GM19467 (cell line): ENCODE results near the gene KRTAP4-3.
"Not testable (repeated sequence)": the region's sequence is repeated elsewhere in the genome, so short reads cannot be mapped to it uniquely, and the experiment has no call there.

Experiments
- ATAC-seq: cut with Tn5 transposase; IDR thresholded peaks from one replicate; pipeline ENCODE4 v1.9.1; 2021; ENCODE audit warnings: mild to moderate bottlenecking, moderate library complexity; ENCODE audit not compliant: unreplicated experiment

Gene KRTAP4-3

DNA sequence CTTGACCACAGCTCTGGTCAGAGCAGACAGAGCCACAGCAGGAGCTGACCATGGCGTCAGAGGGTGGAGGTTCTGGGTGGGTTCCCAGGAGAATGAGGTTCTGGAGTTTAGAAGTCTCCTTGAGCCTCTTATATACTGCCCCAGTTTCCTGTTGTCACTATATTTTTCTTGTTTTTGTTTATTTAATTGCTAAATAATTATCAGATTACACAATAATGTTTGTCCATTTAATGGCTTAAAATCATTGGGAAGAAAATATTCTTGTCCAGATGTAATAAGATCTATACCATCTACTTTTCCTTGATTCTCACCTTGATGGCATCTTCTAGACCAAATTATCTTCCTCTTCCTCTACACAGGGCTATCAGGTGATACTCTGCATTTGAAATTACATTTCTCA lies at the start of gene KRTAP4-3:
Gene KRTAP4-3 (minus strand): TSS at position 101 of the 400 bp plus-strand sequence. CDS start 49 bp downstream, at position 52.
- no peak for ATAC-seq

DNA sequence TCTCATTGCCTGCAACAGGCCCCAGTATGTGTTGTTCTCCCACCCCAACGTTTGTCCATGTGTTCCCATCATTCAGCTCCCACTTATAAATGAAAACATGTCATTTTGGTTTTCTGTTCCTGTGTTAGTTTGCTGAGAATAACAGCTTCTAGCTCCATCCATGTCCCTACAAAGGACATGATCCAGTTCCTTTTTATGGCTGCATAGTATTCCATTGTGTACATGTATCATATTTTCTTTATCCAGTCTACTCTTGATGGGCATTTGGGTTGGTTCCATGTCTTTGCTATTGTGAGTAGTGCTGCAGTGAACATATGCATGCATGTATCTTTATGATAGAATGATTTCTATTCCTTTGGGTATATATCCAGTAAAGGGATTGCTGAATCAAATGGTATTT lies 47.7 kb upstream of the KRTAP4-3 start:
- ATAC-seq, result no peak

DNA sequence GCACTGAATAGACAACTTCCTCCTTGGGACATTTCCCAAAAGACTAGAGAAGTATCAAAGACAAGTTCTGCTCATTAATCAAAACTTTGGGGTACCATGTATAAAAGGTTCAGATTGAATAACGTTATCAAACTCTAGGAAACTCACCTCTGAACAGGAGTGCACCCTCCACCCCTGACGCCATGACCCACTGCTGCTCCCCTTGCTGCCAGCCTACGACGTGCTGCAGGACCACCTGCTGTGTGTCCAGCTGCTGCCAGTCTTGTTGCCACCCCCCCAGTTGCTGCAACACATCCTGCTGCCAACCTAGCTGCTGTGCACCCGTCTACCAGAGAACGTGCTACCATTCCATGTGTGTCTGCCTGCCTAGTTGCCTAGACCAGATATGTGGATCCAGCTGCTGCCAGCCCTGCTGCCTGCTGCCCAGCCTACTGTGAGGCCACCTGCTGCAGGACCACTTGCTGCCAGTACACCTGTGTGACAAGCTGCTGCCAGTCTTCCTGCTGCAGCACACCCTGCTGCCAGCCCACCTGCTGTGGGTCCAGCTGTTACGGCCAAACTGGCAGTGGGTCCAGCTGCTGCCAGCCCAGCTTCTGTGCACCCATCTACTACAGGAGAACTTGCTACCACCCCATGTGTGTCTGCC lies 44.6 kb upstream of the KRTAP4-3 start:
- ATAC-seq, result no peak

DNA sequence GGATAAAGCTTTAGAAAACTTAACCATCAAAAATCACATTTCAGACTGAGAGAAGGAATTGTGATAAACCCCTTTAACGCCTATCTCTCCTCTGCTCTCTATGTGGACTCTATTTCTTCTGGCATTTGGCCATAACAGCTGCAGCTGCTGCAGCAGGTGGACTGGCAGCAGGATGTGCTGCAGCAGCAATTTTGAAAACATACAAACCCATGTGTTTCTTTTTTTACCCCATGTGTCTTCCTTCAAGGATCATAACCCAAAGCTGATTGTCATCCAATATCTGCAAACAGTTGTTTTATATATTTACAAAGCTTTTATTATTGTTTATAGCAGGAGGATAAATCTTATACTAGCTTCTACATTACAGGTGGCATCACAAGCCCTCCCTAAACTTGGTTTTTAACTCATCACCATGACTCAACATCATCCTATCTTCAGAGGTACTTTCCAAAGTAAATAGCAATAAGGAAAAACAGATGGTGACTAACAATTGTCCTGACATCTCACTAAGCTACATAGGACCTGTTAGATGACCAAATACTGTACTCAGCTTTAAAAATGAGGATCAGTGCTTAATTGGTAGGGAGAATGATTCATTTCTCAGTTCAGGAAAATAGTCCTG lies 43.9 kb upstream of the KRTAP4-3 start:
- ATAC-seq, result no peak

DNA sequence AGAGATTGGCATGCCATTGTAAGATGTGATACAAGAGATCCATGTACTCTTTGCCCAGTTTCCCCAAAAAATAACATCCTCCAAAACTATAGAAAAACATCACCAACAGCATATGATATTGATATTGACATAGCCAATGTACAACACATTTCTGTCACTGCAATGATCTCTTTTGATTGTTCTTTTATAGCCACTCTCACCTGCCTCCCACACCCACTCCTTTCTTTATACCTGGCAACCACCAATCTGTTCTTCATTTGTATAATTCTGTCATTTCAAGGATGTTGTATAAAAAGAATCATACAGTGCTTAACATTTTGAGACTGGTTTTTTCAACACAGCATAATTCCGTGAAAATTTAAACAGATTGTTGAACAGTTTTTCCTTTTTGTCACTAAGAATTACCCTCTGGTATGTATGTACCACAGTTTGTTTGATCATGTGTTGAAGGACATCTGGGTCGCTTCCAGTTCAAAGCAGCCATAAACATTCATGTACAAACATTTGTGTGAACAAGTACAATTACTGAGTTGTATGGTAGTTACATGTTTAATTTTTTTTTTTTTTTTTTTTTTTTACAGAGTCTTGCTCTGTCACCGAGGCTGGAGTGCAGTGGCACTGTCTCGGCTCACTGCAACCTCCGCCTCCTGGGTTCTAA lies 31.5 kb upstream of the KRTAP4-3 start:
- ATAC-seq, result no peak

DNA sequence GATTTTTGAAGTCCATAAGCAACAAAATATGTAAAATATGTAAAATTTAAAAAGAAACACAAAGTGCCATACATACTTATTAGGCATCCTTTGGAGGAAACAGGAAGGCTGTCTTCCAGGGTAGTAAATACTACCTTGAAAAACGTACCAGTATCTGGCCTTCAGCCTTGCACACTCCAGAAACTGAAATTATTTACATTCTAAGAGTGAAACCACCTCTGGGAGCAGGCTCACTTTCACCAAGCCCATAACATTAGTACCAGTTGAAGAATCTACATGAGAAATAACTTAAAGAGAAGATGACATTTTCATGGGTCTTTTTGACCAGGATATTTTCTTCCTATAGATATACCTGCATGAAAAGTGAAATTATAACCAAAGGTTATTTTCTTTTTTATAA lies 28.0 kb upstream of the KRTAP4-3 start:
- no peak for ATAC-seq

DNA sequence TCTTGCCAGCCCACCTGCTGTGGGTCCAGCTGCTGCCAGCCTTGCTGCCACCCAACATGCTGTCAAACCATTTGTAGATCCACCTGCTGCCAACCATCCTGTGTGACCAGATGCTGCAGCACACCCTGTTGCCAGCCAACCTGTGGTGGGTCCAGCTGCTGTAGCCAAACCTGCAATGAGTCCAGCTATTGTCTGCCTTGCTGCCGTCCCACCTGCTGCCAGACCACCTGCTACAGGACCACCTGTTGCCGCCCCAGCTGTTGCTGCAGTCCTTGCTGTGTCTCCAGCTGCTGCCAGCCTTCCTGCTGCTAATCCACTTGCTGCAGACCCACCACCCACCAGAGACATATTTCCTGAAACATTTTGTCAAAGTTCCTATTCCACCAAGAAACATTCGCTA lies 22.3 kb upstream of the KRTAP4-3 start:
- no peak for ATAC-seq

DNA sequence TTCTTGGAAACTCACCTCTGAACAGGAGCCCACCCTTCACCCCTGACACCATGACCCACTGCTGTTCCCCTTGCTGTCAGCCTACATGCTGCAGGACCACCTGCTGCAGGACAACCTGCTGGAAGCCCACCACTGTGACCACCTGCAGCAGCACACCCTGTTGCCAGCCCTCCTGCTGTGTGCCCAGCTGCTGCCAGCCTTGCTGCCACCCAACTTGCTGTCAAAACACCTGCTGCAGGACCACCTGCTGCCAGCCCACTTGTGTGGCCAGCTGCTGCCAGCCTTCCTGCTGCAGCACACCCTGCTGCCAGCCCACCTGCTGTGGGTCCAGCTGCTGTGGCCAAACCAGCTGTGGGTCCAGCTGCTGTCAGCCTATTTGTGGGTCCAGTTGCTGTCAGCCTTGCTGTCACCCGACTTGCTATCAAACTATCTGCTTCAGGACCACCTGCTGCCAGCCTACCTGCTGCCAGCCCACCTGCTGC lies 21.9 kb upstream of the KRTAP4-3 start, which contains the start of gene KRTAP9-1:
Gene KRTAP9-1 (plus strand): TSS at position 51 of the 482 bp plus-strand sequence. CDS start 0 bp downstream, at position 51.
- ATAC-seq, result not testable (repeated sequence)

DNA sequence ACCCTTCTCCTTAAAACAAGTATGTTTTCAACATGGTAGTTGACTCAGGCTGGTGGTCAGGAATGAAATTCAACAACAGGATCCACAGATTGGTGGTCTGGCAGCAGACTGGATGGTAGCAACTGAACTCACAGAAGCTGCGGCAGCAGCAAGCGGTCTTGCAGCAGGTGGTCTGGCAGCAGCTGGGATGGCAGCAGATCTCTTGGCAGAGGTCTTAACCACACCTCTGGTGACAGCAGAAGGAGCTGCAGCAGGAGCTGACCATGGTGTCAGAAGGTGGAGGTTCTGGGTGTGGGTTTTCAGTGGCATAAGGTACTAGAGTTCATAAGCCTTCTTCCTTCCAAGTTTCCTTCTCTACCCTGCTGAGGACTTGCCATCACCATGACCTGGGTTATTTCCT lies 18.9 kb upstream of the KRTAP4-3 start:
- no peak for ATAC-seq

DNA sequence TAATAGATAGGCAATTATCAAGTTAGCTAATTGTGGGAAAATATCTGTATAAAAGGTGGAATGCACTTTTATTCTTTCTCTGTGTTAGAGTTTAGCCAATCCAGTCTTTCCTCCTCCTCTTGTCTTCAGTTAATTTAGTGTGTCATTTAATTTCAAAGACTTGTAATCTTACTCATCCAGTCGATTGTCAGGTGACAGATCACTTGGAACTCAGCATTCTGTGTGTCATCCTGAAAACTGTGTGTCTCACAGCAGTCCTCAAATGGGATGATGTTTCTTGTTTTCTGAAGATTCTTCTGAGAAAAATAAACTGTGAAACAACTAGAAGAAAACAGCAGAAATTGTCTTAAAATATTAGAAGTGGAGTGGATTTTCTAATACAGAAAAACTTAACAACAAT lies 17.0 kb upstream of the KRTAP4-3 start:
- ATAC-seq, result no peak

DNA sequence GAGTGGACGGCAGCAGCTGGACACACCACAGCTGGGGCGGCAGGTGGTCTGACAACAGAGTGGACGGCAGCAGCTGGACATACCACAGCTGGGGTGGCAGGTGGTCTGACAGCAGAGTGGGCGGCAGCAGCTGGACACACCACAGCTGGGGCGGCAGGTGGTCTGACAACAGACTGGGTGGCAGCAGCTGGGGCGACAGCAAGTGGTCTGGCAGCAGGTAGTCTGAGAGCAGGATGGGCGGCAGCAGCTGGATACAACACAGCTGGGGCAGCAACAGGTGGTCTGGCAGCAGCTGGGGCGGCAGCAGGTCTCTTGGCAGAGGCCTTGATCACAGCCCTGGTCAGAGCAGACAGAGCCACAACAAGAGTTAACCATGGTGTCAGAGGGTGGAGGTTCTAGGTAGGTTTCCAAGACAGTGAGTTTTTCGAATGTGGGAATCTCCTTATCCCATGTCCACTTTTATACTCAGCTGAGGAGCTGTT lies 16.5 kb upstream of the KRTAP4-3 start, which contains the start of gene KRTAP4-1:
Gene KRTAP4-1 (minus strand): TSS at position 432 of the 482 bp plus-strand sequence. CDS start 57 bp downstream, at position 375.
- no peak for ATAC-seq

DNA sequence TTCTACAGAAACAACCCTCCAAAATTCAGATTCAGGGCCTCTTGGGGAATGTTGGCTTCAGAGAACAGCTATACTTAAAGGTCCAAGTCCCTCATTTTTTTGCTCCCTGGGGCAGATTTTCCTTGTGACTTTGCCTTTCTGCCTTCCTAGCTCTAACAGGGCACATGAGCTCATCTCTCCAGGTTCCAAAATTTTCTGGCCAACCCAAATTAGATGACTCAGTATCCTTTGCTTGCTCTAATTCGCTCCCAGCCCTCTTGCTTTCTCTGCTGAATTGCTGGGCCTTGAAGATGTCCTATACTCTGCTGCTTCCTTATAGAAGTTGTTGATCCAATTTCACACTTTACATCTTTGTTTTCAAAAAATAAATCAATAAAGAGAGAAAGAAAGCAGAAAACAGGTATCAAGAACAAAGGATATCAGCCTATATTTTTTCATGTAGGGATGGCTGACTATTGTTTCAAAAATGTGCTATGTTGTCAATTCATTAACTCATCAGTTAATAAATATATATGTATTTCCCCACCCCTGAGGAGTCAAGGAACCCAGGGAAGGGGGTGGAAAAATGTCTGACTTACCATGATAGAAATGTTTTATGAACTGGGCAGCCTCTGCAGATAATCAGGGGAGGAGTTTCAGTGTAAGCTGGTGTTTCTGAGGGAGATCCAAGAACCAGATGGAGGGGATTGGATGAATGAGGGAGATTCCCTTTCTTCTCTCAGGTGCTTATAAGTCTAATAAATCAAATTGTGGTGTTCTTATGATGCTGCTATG lies 11.0 kb upstream of the KRTAP4-3 start:
- no peak for ATAC-seq

DNA sequence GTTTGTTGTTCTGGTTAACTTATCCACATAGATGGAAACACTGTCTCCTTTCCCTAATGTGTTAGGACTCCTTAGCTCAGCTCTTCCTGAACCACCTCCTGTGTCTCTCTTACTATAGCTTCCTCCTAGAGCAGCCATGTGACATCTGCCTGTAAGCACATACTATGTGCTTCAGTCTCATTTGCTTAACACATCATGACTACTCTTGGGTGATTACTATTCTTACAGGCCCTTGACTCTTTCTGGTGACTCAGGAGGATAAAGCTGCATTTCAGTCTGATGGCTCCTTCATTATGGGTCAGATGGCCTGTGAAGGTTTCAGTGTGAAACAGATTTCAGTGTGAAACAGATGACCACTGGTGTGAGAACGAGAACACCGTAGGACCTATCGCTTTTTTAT lies 10.3 kb upstream of the KRTAP4-3 start:
- ATAC-seq, result no peak

DNA sequence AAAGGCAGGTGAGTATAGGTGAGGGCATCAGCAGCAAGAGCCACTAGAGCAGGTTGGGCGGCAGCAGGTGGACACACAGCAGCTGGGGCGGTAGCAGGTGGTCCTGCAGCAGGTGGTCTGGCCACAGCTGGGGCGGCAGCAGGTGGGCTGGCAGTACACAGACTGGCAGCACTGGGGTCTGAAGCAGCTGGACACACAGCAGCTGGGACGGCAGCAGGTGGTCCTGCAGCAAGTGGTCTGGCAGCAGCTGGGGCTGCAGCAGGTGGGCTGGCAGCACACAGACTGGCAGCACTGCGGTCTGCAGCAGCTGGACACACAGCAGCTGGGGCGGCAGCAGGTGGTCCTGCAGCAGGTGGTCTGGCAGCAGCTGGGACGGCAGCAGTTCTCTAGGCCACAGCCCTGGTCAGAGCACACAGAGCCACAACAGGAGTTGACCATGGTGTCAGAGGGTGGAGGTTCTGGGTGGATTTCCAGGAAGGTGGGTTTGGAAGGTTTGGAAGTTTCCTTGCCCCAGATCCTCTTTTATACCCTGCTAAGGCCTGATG lies 9.8 kb upstream of the KRTAP4-3 start, which contains the start of gene KRTAP4-2:
Gene KRTAP4-2 (minus strand): TSS at position 495 of the 545 bp plus-strand sequence. CDS start 57 bp downstream, at position 438.
- no peak for ATAC-seq

DNA sequence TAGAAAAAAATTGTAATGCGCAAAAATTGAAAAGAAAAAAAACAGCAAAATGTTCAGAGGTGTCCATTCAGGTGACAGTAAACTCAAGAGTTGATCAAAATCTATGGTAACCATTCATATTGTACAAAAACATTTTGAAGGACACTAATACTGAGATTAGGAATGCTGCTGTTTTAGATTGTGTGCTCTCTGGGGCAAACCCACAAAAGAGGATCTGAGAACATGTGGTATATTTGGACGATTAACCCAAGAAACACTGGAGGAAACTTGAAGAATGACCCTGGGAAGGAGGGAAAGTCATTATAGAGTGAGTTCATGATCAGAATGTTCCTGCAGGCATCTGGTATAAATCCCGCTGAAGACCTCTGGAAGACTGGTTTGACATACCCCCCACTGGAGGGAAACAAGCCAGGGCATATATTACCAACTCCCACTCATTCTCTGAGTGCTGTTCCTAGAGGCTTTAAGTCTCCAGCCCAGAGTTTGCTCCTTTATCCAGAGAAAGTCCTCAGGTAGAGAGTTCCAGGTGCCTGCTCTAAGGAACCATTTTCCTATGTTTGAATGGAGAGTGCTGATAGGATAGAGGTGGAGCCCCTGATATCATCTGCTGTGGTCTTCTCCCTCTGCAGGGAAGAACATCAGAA lies 8.8 kb upstream of the KRTAP4-3 start:
- ATAC-seq, result no peak

DNA sequence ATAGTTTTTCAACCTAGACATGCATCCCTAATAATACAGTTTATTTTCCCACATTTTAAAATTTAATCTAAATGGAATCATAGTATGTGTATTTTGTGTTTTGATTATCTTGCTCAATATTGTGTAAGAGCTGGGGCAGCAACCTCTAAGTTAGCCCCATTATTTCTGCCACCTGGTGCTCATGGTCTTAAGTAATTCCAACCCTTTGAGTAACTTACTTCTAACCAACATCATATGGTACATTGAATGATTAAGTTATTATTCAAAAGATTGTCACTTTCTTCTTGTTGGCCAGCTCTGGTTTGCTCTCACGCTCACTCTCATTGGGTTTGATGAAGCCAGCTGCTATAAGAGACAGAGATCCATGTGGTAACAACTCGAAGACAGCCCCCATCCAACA lies 3.9 kb upstream of the KRTAP4-3 start:
- no peak for ATAC-seq

DNA sequence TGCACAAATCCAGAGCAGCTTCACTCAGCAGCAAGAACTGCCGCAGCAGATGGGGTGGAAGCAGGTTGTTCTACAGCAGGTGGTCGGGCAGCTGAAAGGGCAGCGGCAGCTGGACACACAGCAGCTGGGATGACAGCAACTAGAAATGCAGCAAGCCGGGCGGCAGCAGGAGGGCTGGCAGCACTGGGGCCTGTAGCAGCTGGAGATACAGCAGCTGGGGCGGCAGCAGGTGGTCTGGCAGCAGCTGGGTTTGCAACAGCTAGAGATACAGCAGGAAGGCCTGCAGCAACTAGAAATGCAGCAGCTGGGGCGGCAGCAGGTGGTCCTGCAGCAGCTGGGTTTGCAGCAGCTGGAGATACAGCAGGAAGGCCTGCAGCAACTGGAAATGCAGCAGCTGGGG lies 460 bp downstream of the KRTAP4-3 start:
- no peak for ATAC-seq

DNA sequence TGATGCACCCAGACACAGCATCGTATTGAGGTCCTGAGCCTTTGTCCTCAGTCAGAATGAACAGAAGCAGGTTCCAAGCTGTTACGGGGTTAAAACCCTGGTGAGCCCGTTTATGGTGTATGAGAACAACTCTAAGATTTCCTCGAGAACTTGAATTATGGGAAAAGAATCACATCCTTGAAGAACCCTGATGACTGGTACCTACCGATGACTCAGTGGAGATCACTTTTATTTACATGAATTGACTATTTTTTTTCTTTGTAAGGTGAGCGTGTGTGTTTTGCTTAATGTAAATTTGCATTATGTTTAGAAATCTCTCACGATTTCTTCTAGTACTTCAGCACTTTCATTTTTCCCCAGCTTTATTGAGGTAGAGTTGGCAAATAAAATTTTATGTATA lies 4.2 kb downstream of the KRTAP4-3 start:
- ATAC-seq, result no peak

DNA sequence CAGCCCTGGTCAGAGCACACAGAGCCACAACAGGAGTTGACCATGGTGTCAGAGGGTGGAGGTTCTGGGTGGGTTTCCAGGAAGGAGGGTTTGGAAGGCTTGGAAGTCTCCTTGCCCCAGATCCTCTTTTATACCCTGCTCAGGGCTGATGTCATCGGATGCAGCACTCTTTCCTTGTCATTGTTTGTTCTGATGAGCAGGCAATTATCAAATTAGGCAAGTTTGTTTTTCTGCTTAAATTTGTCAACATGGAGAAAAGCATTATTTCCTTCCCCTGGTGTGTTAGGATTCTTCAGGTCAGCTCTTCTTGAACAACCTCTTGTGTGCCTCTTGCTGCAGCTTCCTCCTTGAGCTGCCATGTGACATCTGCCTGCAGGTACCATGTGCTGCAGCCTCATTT lies 7.4 kb downstream of the KRTAP4-3 start, which contains the start of gene KRTAP4-4:
Gene KRTAP4-4 (minus strand): TSS at position 101 of the 400 bp plus-strand sequence. CDS start 57 bp downstream, at position 44.
- ATAC-seq, result no peak

DNA sequence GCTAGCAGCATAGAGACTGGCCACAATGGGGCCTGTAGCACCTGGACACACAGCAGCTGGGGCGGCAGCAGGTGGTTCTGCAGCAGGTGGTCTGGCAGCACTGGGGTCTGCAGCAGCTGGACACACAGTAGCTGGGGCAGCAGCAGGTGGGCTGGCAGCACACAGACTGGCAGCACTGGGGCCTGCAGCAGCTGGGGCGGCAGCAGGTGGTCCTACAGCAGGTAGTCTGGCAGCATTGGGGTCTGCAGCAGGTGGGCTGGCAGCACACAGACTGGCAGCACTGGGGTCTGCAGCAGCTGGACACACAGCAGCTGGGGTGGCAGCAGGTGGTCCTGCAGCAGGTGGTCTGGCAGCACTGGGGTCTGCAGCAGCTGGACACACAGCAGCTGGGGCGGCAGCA lies 7.8 kb downstream of the KRTAP4-3 start:
- ATAC-seq, result not testable (repeated sequence)
